NOMO-1 (cell line): ENCODE results near the gene HYDIN.
"Not testable (repeated sequence)": the region's sequence is repeated elsewhere in the genome, so short reads cannot be mapped to it uniquely, and the experiment has no call there.

Source experiments
- DNase-seq, 2 experiments: peaks; one replicate each; lab custom pipeline; 2025; ENCODE audit not compliant: unreplicated experiment in 2 of 2; lab: John Stamatoyannopoulos, UW

Gene HYDIN

GRCh38 chr16:71009440-71010223, 220.9 kb downstream of the HYDIN start:
- not testable (repeated sequence) for DNase-seq

GRCh38 chr16:71006516-71006915, 224.0 kb downstream of the HYDIN start:
- not testable (repeated sequence) for DNase-seq

GRCh38 chr16:70999735-71000134, 230.8 kb downstream of the HYDIN start:
- peak in 1 of 2 experiments; percentile 3 for DNase-seq

GRCh38 chr16:70995799-70996198, 234.7 kb downstream of the HYDIN start:
- not testable (repeated sequence) for DNase-seq

GRCh38 chr16:70992511-70992910, 238.0 kb downstream of the HYDIN start:
- not testable (repeated sequence) for DNase-seq

GRCh38 chr16:70987019-70987715, 243.4 kb downstream of the HYDIN start:
- DNase-seq, result not testable (repeated sequence)

- DNase-seq, result not testable (repeated sequence)
These were observed 245.8 kb downstream of the HYDIN start for GRCh38 chr16:70984675-70985074.

- DNase-seq, result not testable (repeated sequence)
These were observed 262.2 kb downstream of the HYDIN start for GRCh38 chr16:70968332-70968731.

GRCh38 chr16:70960169-70960568, 270.4 kb downstream of the HYDIN start:
- not testable (repeated sequence) for DNase-seq

GRCh38 chr16:70954922-70955321, 275.6 kb downstream of the HYDIN start:
- DNase-seq, result not testable (repeated sequence)

GRCh38 chr16:70953824-70954223, 276.7 kb downstream of the HYDIN start:
- not testable (repeated sequence) for DNase-seq

GRCh38 chr16:70943551-70943950, 287.0 kb downstream of the HYDIN start:
- not testable (repeated sequence) for DNase-seq

- DNase-seq, result not testable (repeated sequence)
These were observed 290.7 kb downstream of the HYDIN start for GRCh38 chr16:70939690-70940359.

- DNase-seq, result not testable (repeated sequence)
These were observed 293.6 kb downstream of the HYDIN start for GRCh38 chr16:70936781-70937525.

GRCh38 chr16:70935325-70935724, 295.2 kb downstream of the HYDIN start:
- DNase-seq, result not testable (repeated sequence)

GRCh38 chr16:70933746-70934145, 296.8 kb downstream of the HYDIN start:
- DNase-seq, result not testable (repeated sequence)

- DNase-seq, result not testable (repeated sequence)
These were observed 299.8 kb downstream of the HYDIN start for GRCh38 chr16:70930757-70931156.

- DNase-seq, result not testable (repeated sequence)
These were observed 308.4 kb downstream of the HYDIN start for GRCh38 chr16:70922164-70922563.

GRCh38 chr16:70920661-70921060, 309.9 kb downstream of the HYDIN start:
- not testable (repeated sequence) for DNase-seq

GRCh38 chr16:70888208-70888607, 342.3 kb downstream of the HYDIN start:
- DNase-seq, result not testable (repeated sequence)
